Transverse colon (tissue), 4 donors: Measurements from ENCODE around the gene PTPRQ. TPM values are rescaled to one million over a fixed set of nuclear protein-coding genes. Genes with fewer than 3 reads are reported as not detected.

Source experiments
- DNase-seq: peaks from one replicate; pipeline ENCODE4 v3.0.0-alpha.2; 2019
- H3K27ac ChIP-seq, 4 donors: fragments of 200-600 bp; sonication (generic); 2 replicates each; pipeline ENCODE4 v1.5.1; 2016 to 2018; ENCODE audit warnings: inconsistent platforms in 4 of 4
- H3K27me3 ChIP-seq: fragments of 200-600 bp; sonication (generic); 2 replicates; pipeline ENCODE4 v1.5.1; 2017; ENCODE audit warnings: inconsistent platforms
- H3K36me3 ChIP-seq, 4 donors: fragments of 200-600 bp; sonication (generic); 2 replicates each; pipeline ENCODE4 v1.5.1; 2017 to 2019; ENCODE audit warnings: inconsistent platforms in 4 of 4
- H3K4me1 ChIP-seq, 4 donors: fragments of 200-600 bp; sonication (generic); 2 replicates each; pipeline ENCODE4 v1.5.1; 2017 to 2020; ENCODE audit warnings: inconsistent platforms in 4 of 4
- H3K4me3 ChIP-seq, 4 donors: fragments of 200-600 bp; sonication (generic); 1 replicate in 1 of 4; 2 replicates in 3 of 4; pipeline versions ENCODE4 v1.5.1 to v1.6.1; 2017 to 2019; ENCODE audit warnings: inconsistent platforms in 4 of 4
- H3K9me3 ChIP-seq, 2 donors: fragments of 200-600 bp; sonication (generic); 2 replicates each; pipeline ENCODE4 v1.5.1; 2017 to 2019; ENCODE audit warnings: inconsistent platforms in 2 of 2
- EP300 ChIP-seq: sonication (generic); formaldehyde crosslinking; IDR thresholded peaks from one replicate; pipeline ENCODE4 v1.6.1; 2017; ENCODE audit warnings: antibody characterized with exemption, low read depth
- POLR2A ChIP-seq: fragments of 450-650 bp; IDR thresholded peaks from one replicate; pipeline ENCODE4 v1.6.1; 2016; ENCODE audit warnings: antibody characterized with exemption, mild to moderate bottlenecking, moderate library complexity
- POLR2AphosphoS5 ChIP-seq, 3 donors: sonication (generic); formaldehyde crosslinking; IDR thresholded peaks; one replicate each; pipeline ENCODE4 v1.6.1; 2016; ENCODE audit warnings: antibody characterized with exemption in 3 of 3
- WGBS, 2 donors: methylation state at CpG; one replicate each; pipeline ENCODE4 v1.1.5; 2018; ENCODE audit warnings: low coverage in 1 of 2; 5-methylcytosine and 5-hydroxymethylcytosine counted together
- in situ Hi-C, 4 donors: fragments of 200-750 bp; cut with MboI; loops; one replicate each; pipeline versions ENCODE4 v1.15.0 to v1.15.1; 2017; ENCODE audit warnings: low sequenced_read_pairs in 3 of 4, low pct_ligation_motif_present in 1 of 4, low pct_unique_long_range_greater_than_20kb in 1 of 4
- intact Hi-C: fragments of 100-400 bp; cut with DNase I; formaldehyde crosslinking; loops from one replicate; pipeline ENCODE4 v1.15.1; 2023; ENCODE audit warnings: low total_unique reads
- total RNA-seq, 4 donors: library from RNA; depleted of rRNA; stranded (reverse); fragments of >200 nt; gene quantifications; one replicate each; pipeline ENCODE4 v1.1.0, GENCODE V29; 2016
- TF ChIP-seq, protein P1 (sequence below), 5 experiments: fragments of 200-600 bp in 3 of 5; fragments of 450-650 bp in 2 of 5; sonication (generic) in 3 of 5; IDR thresholded peaks; 1 replicate in 2 of 5; 2 replicates in 3 of 5; pipeline ENCODE4 v1.5.1; 2016 to 2017; ENCODE audit warnings: antibody characterized with exemption in 5 of 5, inconsistent platforms in 3 of 5, mild to moderate bottlenecking in 2 of 5, moderate library complexity in 1 of 5

PTPRQ gene
- total RNA-seq, 4 donors from 2014 or later = under 0.01 to 0.16 TPM; not detected in 2

GRCh38 chr12:80643961-80644360 lies 199.9 kb downstream of the PTPRQ start:
- no peak for TF ChIP-seq POLR2AphosphoS5 (IDR thresholded peaks at IDR 0.05)
- no peak for TF ChIP-seq POLR2A
- TF ChIP-seq, protein P1, sequence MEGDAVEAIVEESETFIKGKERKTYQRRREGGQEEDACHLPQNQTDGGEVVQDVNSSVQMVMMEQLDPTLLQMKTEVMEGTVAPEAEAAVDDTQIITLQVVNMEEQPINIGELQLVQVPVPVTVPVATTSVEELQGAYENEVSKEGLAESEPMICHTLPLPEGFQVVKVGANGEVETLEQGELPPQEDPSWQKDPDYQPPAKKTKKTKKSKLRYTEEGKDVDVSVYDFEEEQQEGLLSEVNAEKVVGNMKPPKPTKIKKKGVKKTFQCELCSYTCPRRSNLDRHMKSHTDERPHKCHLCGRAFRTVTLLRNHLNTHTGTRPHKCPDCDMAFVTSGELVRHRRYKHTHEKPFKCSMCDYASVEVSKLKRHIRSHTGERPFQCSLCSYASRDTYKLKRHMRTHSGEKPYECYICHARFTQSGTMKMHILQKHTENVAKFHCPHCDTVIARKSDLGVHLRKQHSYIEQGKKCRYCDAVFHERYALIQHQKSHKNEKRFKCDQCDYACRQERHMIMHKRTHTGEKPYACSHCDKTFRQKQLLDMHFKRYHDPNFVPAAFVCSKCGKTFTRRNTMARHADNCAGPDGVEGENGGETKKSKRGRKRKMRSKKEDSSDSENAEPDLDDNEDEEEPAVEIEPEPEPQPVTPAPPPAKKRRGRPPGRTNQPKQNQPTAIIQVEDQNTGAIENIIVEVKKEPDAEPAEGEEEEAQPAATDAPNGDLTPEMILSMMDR (IDR thresholded peaks at IDR 0.05) = no peak
- no peak for TF ChIP-seq EP300
- Histone ChIP-seq H3K36me3 (no peaks in the 10 kb centered on the region), H3K9me3 (no peaks in the 10 kb centered on the region), H3K4me1 (no peaks in the 10 kb centered on the region), H3K27me3 (no peaks in the 10 kb centered on the region), H3K4me3 (no peak overlapping the region), H3K27ac (no peak overlapping the region)
- in situ Hi-C loops (no loop called here), intact Hi-C loops (no loop called here)
- WGBS, 2 donors = 43 to 45% methylated on average over 2 of the region's 2 CpGs
- DNase-seq = no peak

- H3K27ac ChIP-seq = no peak overlapping the region
- H3K4me1 ChIP-seq = no peaks in the 10 kb centered on the region
- no peaks in the 10 kb centered on the region for H3K27me3 ChIP-seq
- 54 to 66% methylated on average over 1 of the region's 1 CpG for WGBS, 2 donors
- no peaks in the 10 kb centered on the region for H3K9me3 ChIP-seq
- DNase-seq = no peak
- H3K4me3 ChIP-seq = no peak overlapping the region
- TF ChIP-seq POLR2A (no peak), POLR2AphosphoS5 (IDR thresholded peaks at IDR 0.05) (no peak), EP300 (no peak)
- TF ChIP-seq, protein P1 (IDR thresholded peaks at IDR 0.05) = no peak
- in situ Hi-C loops (no loop called here), intact Hi-C loops (no loop called here)
- H3K36me3 ChIP-seq = no peaks in the 10 kb centered on the region
Observed at GRCh38 chr12:80648881-80649280, 204.8 kb downstream of the PTPRQ start.

- in situ Hi-C loops (no loop called here), intact Hi-C loops (no loop called here)
- Histone ChIP-seq H3K4me3 (no peak overlapping the region), H3K36me3 (no peaks in the 10 kb centered on the region), H3K9me3 (no peaks in the 10 kb centered on the region), H3K27ac (no peak overlapping the region), H3K4me1 (no peaks in the 10 kb centered on the region), H3K27me3 (no peaks in the 10 kb centered on the region)
- 17 to 37% methylated on average over 1 to 2 of the region's 2 CpGs for WGBS, 2 donors
- no peak for DNase-seq
- TF ChIP-seq, protein P1 (IDR thresholded peaks at IDR 0.05) = no peak
- no peak for TF ChIP-seq EP300
- no peak for TF ChIP-seq POLR2A
- TF ChIP-seq POLR2AphosphoS5 (IDR thresholded peaks at IDR 0.05) = no peak
Observed at GRCh38 chr12:80655751-80656150, 211.7 kb downstream of the PTPRQ start.

DNA sequence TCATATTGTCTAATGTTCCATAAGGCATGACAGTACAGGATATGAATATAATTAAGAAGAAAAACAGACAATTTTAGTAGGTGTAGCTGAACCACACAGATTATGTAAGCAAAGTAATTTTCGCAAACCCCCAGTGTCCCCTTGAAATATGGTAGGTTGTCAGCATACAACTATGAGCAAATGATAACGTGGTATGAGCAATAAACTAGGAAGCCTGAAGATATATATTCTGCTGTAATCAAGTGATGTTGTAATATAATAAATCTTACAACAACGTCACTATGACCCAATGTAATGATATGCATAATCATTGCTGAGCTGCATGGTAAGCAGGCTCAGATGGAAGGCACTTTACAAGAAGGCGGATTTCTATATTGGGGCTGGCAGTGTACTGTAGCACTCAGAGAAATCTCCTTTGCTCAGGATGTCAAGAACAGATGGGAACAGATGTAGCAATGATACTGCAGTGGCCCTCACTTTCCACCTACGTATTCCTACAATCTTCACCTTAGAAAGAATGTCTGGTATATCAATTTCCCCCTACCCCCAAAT lies 215.6 kb downstream of the PTPRQ start:
- no peaks in the 10 kb centered on the region for H3K4me1 ChIP-seq
- no peaks in the 10 kb centered on the region for H3K27me3 ChIP-seq
- H3K4me3 ChIP-seq = no peak overlapping the region
- TF ChIP-seq, protein P1 (IDR thresholded peaks at IDR 0.05) = no peak
- no peaks in the 10 kb centered on the region for H3K9me3 ChIP-seq
- no peak overlapping the region for H3K27ac ChIP-seq
- no peaks in the 10 kb centered on the region for H3K36me3 ChIP-seq
- intact Hi-C loops (no loop called here), in situ Hi-C loops (no loop called here)
- WGBS, 2 donors = 60 to 68% methylated on average over 4 to 5 of the region's 5 CpGs
- no peak for DNase-seq
